Mucosa of stomach (tissue), 1 donor: ENCODE data around the gene ABCA3.
"Not testable (repeated sequence)": the region's sequence is repeated elsewhere in the genome, so short reads cannot be mapped to it uniquely, and the experiment has no call there.

Source experiments
- H3K27me3 ChIP-seq: one replicate; pipeline ENCODE4 v1.7.0; 2013; ENCODE audit warnings: mild to moderate bottlenecking, low read length; ENCODE audit not compliant: control insufficient read depth, insufficient read depth
- H3K36me3 ChIP-seq: one replicate; pipeline ENCODE4 v1.7.0; 2013; ENCODE audit warnings: low read length; ENCODE audit not compliant: control insufficient read depth, insufficient read depth
- H3K4me1 ChIP-seq: one replicate; pipeline ENCODE4 v1.7.0; 2013; ENCODE audit warnings: mild to moderate bottlenecking, low read length; ENCODE audit not compliant: control insufficient read depth, insufficient read depth
- H3K4me3 ChIP-seq: one replicate; pipeline ENCODE4 v1.7.0; 2013; ENCODE audit warnings: low read length
- H3K9ac ChIP-seq: one replicate; pipeline ENCODE4 v1.7.0; 2013; ENCODE audit warnings: mild to moderate bottlenecking, low read length, moderate library complexity
- H3K9me3 ChIP-seq: one replicate; pipeline ENCODE4 v1.7.0; 2013; ENCODE audit warnings: mild to moderate bottlenecking, low read length, moderate library complexity; ENCODE audit not compliant: control insufficient read depth
- donor health status: Pancreatic carcinoma.

The ABCA3 gene

GRCh38 chr16:2270588-2271470 lies 69.7 kb downstream of the ABCA3 start:
- H3K4me1 ChIP-seq, result peaks cover 14% of the 10 kb centered on the region

GRCh38 chr16:2270070-2270462 lies 70.5 kb downstream of the ABCA3 start:
- Histone ChIP-seq H3K9me3 (no peaks in the 10 kb centered on the region), H3K36me3 (no peaks in the 10 kb centered on the region), H3K4me3 (no peak overlapping the region), H3K9ac (peak overlapping the region; percentile 75), H3K4me1 (peaks cover 16% of the 10 kb centered on the region), H3K27me3 (no peaks in the 10 kb centered on the region)

More at GRCh38 chr16:2270588-2271470, 69.7 kb downstream of the ABCA3 start:
- Histone ChIP-seq H3K9ac (no peak overlapping the region), H3K9me3 (no peaks in the 10 kb centered on the region), H3K27me3 (peaks cover 1% of the 10 kb centered on the region), H3K36me3 (no peaks in the 10 kb centered on the region), H3K4me3 (no peak overlapping the region)

GRCh38 chr16:2267913-2268666 lies 72.4 kb downstream of the ABCA3 start, which contains the start of gene RNPS1:
Gene RNPS1, minus strand, starts transcription at chr16:2268126. Its CDS starts 3,483 bp downstream, at chr16:2264643.
- H3K9me3 ChIP-seq, result no peaks in the 10 kb centered on the region

GRCh38 chr16:2267505-2267912 lies 73.0 kb downstream of the ABCA3 start:
- H3K9me3 ChIP-seq, H3K27me3 ChIP-seq, H3K36me3 ChIP-seq: not testable (repeated sequence)
- H3K9ac ChIP-seq, result peak overlapping the region; percentile 75
- peaks cover 16% of the 10 kb centered on the region for H3K4me1 ChIP-seq
- peak overlapping the region; percentile 53 for H3K4me3 ChIP-seq

More at GRCh38 chr16:2267913-2268666, 72.4 kb downstream of the ABCA3 start, which contains the start of gene RNPS1:
- H3K4me1 ChIP-seq, result peaks cover 16% of the 10 kb centered on the region
- H3K4me3 ChIP-seq, result peak within 1 kb of the TSS; percentile 53
- H3K9ac ChIP-seq, result peak within 1 kb of the TSS; percentile 75
- no peaks in the 10 kb centered on the region for H3K27me3 ChIP-seq
- H3K36me3 ChIP-seq, result no peaks in the 10 kb centered on the region

GRCh38 chr16:2266887-2267286 lies 73.6 kb downstream of the ABCA3 start:
- H3K27me3 ChIP-seq, result not testable (repeated sequence)
- H3K4me1 ChIP-seq, result peaks cover 16% of the 10 kb centered on the region

GRCh38 chr16:2263026-2263425 lies 77.5 kb downstream of the ABCA3 start:
- H3K27me3 ChIP-seq, H3K9me3 ChIP-seq, H3K4me3 ChIP-seq, H3K4me1 ChIP-seq, H3K9ac ChIP-seq, H3K36me3 ChIP-seq: not testable (repeated sequence)

More at GRCh38 chr16:2266887-2267286, 73.6 kb downstream of the ABCA3 start:
- not testable (repeated sequence) for H3K36me3 ChIP-seq, H3K9me3 ChIP-seq
- peak overlapping the region; percentile 75 for H3K9ac ChIP-seq
- H3K4me3 ChIP-seq, result peak overlapping the region; percentile 25

GRCh38 chr16:2260250-2260649 lies 80.3 kb downstream of the ABCA3 start:
- no peaks in the 10 kb centered on the region for H3K9me3 ChIP-seq
- no peak overlapping the region for H3K9ac ChIP-seq
- H3K4me3 ChIP-seq, result no peak overlapping the region
- H3K4me1 ChIP-seq, result no peaks in the 10 kb centered on the region
- peaks cover 7% of the 10 kb centered on the region for H3K36me3 ChIP-seq
- no peaks in the 10 kb centered on the region for H3K27me3 ChIP-seq

GRCh38 chr16:2258530-2258929 lies 82.0 kb downstream of the ABCA3 start:
- not testable (repeated sequence) for H3K4me3 ChIP-seq, H3K36me3 ChIP-seq, H3K4me1 ChIP-seq, H3K27me3 ChIP-seq, H3K9me3 ChIP-seq, H3K9ac ChIP-seq

GRCh38 chr16:2257726-2258125 lies 82.8 kb downstream of the ABCA3 start:
- no peaks in the 10 kb centered on the region for H3K9me3 ChIP-seq
- H3K36me3 ChIP-seq, result peaks cover 11% of the 10 kb centered on the region
- H3K27me3 ChIP-seq, result no peaks in the 10 kb centered on the region
- H3K9ac ChIP-seq, result no peak overlapping the region
- no peaks in the 10 kb centered on the region for H3K4me1 ChIP-seq
- no peak overlapping the region for H3K4me3 ChIP-seq

- H3K4me1 ChIP-seq, result peaks cover 9% of the 10 kb centered on the region
- no peak overlapping the region for H3K4me3 ChIP-seq
- no peak overlapping the region for H3K9ac ChIP-seq
- no peaks in the 10 kb centered on the region for H3K9me3 ChIP-seq
- H3K27me3 ChIP-seq, result no peaks in the 10 kb centered on the region
- peaks cover 4% of the 10 kb centered on the region for H3K36me3 ChIP-seq
Observed at GRCh38 chr16:2256531-2257140, 83.9 kb downstream of the ABCA3 start.

- no peaks in the 10 kb centered on the region for H3K27me3 ChIP-seq
- H3K9me3 ChIP-seq, result no peaks in the 10 kb centered on the region
- H3K4me1 ChIP-seq, result peaks cover 17% of the 10 kb centered on the region
- peaks cover 4% of the 10 kb centered on the region for H3K36me3 ChIP-seq
- H3K4me3 ChIP-seq, result no peak overlapping the region
- H3K9ac ChIP-seq, result no peak overlapping the region
Observed at GRCh38 chr16:2253293-2253692, 87.2 kb downstream of the ABCA3 start.

- no peaks in the 10 kb centered on the region for H3K27me3 ChIP-seq
- peak overlapping the region; percentile 5 for H3K9ac ChIP-seq
- H3K4me1 ChIP-seq, result peaks cover 17% of the 10 kb centered on the region
- peaks cover 4% of the 10 kb centered on the region for H3K36me3 ChIP-seq
- H3K9me3 ChIP-seq, result no peaks in the 10 kb centered on the region
- H3K4me3 ChIP-seq, result no peak overlapping the region
Observed at GRCh38 chr16:2252806-2253148, 87.8 kb downstream of the ABCA3 start.
